Measurements from ENCODE around the gene PIKFYVE. TPM values are rescaled to one million over a fixed set of nuclear protein-coding genes. Genes with fewer than 3 reads are reported as not detected.
"Not testable (repeated sequence)": the region's sequence is repeated elsewhere in the genome, so short reads cannot be mapped to it uniquely, and the experiment has no call there.

The PIKFYVE gene
- total and polyA plus RNA-seq, 2 experiments from 2014 or later: 7.3 to 24.3 TPM

DNA sequence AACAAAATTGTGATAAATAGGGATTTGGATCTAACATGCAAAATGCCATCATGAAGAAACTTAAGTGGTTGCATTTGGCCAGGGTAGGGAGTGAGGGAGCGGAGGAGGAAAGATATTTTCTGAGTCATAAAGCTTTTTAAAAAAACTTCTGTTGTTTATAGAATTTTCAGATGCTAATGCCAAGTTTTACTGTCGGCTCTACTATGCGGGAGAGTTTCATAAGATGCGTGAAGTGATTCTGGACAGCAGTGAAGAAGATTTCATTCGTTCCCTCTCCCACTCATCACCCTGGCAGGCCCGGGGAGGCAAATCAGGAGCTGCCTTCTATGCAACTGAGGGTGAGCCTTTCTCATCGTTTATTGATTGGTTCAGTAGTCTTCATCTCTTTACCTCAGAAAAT is 84.6 kb downstream of the PIKFYVE start:
- DNase-seq (ENCODE audit: low read depth in 1 of 2, low spot score in 1 of 2): peak in 1 of 2 donors; percentile 78
- H3K4me1 ChIP-seq (ENCODE audit: low read depth): peaks cover 5% of the 10 kb centered on the region

DNA sequence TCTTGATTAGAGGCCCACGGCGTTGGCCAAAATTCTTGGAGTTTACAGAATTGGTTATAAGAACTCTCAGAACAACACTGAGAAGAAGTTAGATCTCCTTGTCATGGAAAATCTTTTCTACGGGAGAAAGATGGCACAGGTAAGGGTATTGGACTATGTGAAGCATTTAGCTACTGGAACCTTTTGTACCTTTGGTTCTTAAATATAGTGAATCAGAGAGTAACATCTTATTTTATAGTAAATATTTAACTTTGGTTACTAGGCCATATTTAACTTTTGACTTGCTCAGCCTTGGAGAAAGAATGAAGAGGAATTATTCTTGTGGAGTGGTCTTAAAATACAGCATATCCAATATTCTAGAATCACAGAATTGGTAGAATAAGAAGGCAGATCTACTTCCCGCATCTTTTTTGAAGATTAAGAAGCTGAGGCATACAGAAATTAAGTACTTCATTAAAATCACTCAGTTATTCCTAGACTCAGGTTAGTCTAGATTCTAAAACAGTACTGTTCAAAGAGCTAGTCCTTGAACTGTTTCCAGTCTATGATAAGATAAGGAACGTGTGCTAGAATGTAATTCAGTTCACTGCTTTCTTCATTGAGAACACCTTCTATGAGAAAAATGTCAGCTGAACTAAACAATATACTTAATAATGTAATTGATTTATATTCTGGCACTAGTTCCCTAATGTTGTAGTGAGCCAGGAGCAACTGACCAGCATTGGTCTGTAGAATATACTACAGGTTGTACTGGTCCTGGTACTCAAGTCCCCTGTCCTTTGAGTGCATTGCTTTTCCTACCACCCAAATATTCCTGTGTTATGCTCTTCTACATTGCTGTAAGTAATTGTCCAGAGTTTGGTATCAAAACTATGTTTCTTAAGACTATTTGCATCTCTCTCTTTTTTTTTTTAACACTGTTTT is 86.9 kb downstream of the PIKFYVE start:
- H3K4me3 ChIP-seq: no peak overlapping the region
- peak overlapping the region; percentile 6 for H3K27ac ChIP-seq
- H3K36me3 ChIP-seq: peaks cover 69% of the 10 kb centered on the region
- TF ChIP-seq, protein P1, sequence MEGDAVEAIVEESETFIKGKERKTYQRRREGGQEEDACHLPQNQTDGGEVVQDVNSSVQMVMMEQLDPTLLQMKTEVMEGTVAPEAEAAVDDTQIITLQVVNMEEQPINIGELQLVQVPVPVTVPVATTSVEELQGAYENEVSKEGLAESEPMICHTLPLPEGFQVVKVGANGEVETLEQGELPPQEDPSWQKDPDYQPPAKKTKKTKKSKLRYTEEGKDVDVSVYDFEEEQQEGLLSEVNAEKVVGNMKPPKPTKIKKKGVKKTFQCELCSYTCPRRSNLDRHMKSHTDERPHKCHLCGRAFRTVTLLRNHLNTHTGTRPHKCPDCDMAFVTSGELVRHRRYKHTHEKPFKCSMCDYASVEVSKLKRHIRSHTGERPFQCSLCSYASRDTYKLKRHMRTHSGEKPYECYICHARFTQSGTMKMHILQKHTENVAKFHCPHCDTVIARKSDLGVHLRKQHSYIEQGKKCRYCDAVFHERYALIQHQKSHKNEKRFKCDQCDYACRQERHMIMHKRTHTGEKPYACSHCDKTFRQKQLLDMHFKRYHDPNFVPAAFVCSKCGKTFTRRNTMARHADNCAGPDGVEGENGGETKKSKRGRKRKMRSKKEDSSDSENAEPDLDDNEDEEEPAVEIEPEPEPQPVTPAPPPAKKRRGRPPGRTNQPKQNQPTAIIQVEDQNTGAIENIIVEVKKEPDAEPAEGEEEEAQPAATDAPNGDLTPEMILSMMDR (IDR thresholded peaks at IDR 0.05; ENCODE audit: low read depth, low read length): no peak
- H3K4me1 ChIP-seq (ENCODE audit: low read depth): peaks cover 5% of the 10 kb centered on the region
- no peak for DNase-seq (ENCODE audit: low read depth in 1 of 2, low spot score in 1 of 2)
- H3K9me3 ChIP-seq (ENCODE audit: low read depth): no peaks in the 10 kb centered on the region
- H3K27me3 ChIP-seq: no peaks in the 10 kb centered on the region

More for the DNA sequence above, 84.6 kb downstream of the PIKFYVE start:
- no peaks in the 10 kb centered on the region for H3K27me3 ChIP-seq
- H3K9me3 ChIP-seq (ENCODE audit: low read depth): no peaks in the 10 kb centered on the region
- peaks cover 77% of the 10 kb centered on the region for H3K36me3 ChIP-seq
- H3K4me3 ChIP-seq: no peak overlapping the region
- H3K27ac ChIP-seq: no peak overlapping the region
- TF ChIP-seq, protein P1 (IDR thresholded peaks at IDR 0.05; ENCODE audit: low read depth, low read length): no peak

DNA sequence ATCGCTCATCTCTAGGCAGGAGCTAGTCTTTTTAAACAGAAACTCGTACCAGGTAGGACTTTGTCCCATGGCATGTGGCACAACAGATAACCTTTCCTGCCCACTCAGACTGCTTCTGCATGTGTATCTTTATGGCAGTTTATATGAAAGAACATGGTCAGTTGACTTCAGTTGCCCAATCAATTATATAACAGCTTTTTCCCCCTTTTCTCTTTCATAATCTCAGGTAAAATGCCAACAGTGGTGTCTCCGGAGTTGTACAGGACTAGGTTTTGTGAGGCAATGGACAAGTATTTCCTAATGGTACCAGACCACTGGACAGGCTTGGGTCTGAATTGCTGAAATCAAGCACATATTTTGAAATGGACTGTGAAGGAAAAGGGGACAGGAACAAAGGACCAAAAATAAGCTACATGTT is 88.9 kb downstream of the PIKFYVE start:
- H3K27ac ChIP-seq: no peak overlapping the region
- H3K36me3 ChIP-seq: peaks cover 63% of the 10 kb centered on the region
- TF ChIP-seq, protein P1 (IDR thresholded peaks at IDR 0.05; ENCODE audit: low read depth, low read length): no peak
- no peak overlapping the region for H3K4me3 ChIP-seq
- no peaks in the 10 kb centered on the region for H3K9me3 ChIP-seq (ENCODE audit: low read depth)
- DNase-seq (ENCODE audit: low read depth in 1 of 2, low spot score in 1 of 2): no peak
- peaks cover 5% of the 10 kb centered on the region for H3K4me1 ChIP-seq (ENCODE audit: low read depth)
- H3K27me3 ChIP-seq: no peaks in the 10 kb centered on the region

DNA sequence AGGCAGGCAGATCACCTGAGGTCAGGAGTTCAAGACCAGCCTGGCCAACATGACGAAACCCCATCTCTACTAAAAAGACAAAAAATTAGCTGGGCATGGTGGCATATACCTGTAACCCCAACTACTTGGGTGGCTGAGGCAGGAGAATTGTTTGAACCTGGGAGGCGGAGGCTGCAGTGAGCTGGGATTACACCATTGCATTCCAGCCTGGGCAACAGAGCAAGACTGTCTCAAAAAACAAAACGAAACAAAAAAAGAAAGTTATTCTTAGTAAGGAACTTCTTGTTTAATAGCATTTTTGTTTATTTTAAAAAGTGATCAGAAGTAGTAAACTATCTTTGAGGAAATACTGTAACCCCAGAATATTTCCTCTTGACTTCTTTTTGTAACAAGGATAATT is 90.4 kb downstream of the PIKFYVE start:
- not testable (repeated sequence) for H3K4me3 ChIP-seq; H3K9me3 ChIP-seq (ENCODE audit: low read depth); H3K4me1 ChIP-seq (ENCODE audit: low read depth); DNase-seq (ENCODE audit: low read depth in 1 of 2, low spot score in 1 of 2); H3K27ac ChIP-seq; H3K27me3 ChIP-seq
- peaks cover 50% of the 10 kb centered on the region for H3K36me3 ChIP-seq

DNA sequence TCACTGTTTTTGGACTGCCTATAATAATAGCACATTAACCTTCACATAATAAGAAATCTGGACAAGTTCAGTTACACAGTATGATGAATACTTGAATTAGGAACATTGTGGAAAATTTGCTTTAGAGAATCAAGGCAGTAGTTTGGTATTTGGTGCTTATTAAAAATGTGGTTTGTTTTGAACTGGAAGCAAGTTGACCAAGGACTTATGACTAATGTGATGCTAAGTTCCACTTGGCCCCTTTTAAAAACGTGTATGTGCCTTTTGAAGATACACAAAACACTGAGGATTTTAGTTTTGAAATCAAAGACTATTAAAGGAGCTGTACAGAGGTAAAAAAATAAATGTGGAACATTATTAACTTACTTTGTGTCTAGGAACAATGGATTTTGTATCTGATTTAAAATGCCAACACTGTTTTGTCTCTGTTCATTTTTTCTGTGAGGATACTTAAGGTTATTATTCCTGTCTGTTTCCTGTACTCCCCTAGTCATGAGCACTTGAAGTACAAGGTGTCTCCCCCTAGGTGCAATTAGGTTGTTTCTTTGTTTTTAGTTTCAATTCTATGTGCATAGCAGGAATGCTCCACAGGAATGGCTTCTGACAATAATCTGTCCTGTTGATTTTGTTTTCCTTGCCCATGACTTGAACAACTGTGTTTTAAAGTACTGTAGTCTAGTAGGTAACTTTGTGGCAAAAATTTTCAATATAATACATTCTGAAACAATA is 91.0 kb downstream of the PIKFYVE start:
- TF ChIP-seq, protein P1 (IDR thresholded peaks at IDR 0.05; ENCODE audit: low read depth, low read length): no peak

More for the DNA sequence above, 91.0 kb downstream of the PIKFYVE start:
- H3K27ac ChIP-seq: no peak overlapping the region
- H3K4me3 ChIP-seq: no peak overlapping the region
- H3K27me3 ChIP-seq: no peaks in the 10 kb centered on the region
- DNase-seq (ENCODE audit: low read depth in 1 of 2, low spot score in 1 of 2): no peak
- peaks cover 5% of the 10 kb centered on the region for H3K4me1 ChIP-seq (ENCODE audit: low read depth)
- peaks cover 44% of the 10 kb centered on the region for H3K36me3 ChIP-seq
- no peaks in the 10 kb centered on the region for H3K9me3 ChIP-seq (ENCODE audit: low read depth)
